Endothelial cell of umbilical vein (primary cell): ENCODE results near the gene SNED1. TPM values are rescaled to one million over a fixed set of nuclear protein-coding genes. Genes with fewer than 3 reads are reported as not detected.

Source experiments
- BruUV-seq: library from RNA; stranded (reverse); fragments of 400-500 nt; replicated peaks from 2 replicates; lab custom pipeline; 2021; lab: Mats Ljungman, UMichigan
- CTCF ChIA-PET: fragments of 300-600, 350-600 bp; sonication (Branson Sonifier 250); formaldehyde crosslinking; loops from one replicate; lab custom pipeline; 2021; ENCODE audit warnings: antibody characterized with exemption, inconsistent platforms; lab: Charles Lee
- POLR2A ChIA-PET: fragments of 300-600, 350-600 bp; sonication (Branson Sonifier 250); formaldehyde crosslinking; loops from one replicate; lab custom pipeline; 2021; ENCODE audit warnings: antibody characterized with exemption, inconsistent platforms; lab: Charles Lee
- DNase-seq: peaks from one replicate; pipeline ENCODE4 v3.0.0-alpha.2; 2011; ENCODE audit warnings: low read depth, low spot score
- FAIRE-seq: peaks from 2 replicates; lab custom pipeline; 2011; peaks lifted over from hg19 to GRCh38; lab: Jason Lieb, UNC
- H2AFZ ChIP-seq: 2 replicates; pipeline ENCODE4 v1.6.0; 2012; ENCODE audit warnings: low read depth, low read length, control low read depth, inconsistent platforms
- H3K27ac ChIP-seq: 2 replicates; pipeline ENCODE4 v1.5.1; 2011; ENCODE audit warnings: low read depth, mild to moderate bottlenecking, control low read depth, low read length, moderate library complexity; ENCODE audit not compliant: insufficient read depth
- H3K27me3 ChIP-seq, 2 experiments: 2 replicates each; pipeline versions ENCODE4 v1.6.0 to v1.6.1; 2011; ENCODE audit warnings: low read length in 2 of 2, mixed read lengths in 1 of 2; ENCODE audit not compliant: control insufficient read depth in 2 of 2, insufficient read depth in 2 of 2
- H3K36me3 ChIP-seq, 2 experiments: 2 replicates in 1 of 2; 3 replicates in 1 of 2; pipeline ENCODE4 v1.5.1; 2011; ENCODE audit warnings: low read length in 2 of 2, mild to moderate bottlenecking in 1 of 2, moderate library complexity in 1 of 2; ENCODE audit not compliant: control insufficient read depth in 2 of 2, insufficient read depth in 2 of 2; ENCODE audit errors: extremely low read depth in 1 of 2
- H3K4me1 ChIP-seq: 3 replicates; pipeline ENCODE4 v1.5.1; 2011; ENCODE audit warnings: mild to moderate bottlenecking, low read length; ENCODE audit not compliant: control insufficient read depth, insufficient read depth; ENCODE audit errors: extremely low read depth
- H3K4me2 ChIP-seq: 2 replicates; pipeline ENCODE4 v1.6.1; 2011; ENCODE audit warnings: low read length, control low read depth, mixed read lengths; ENCODE audit not compliant: insufficient read depth
- H3K4me3 ChIP-seq, 3 experiments: fragments of 200-600 bp in 1 of 3; sonication (generic), shearing (Covaris generic) in 1 of 3; replicated peaks in 1 of 3; 2 replicates each; pipeline ENCODE4 v1.5.1; 2011 to 2016; ENCODE audit warnings: control low read depth in 3 of 3, low read length in 3 of 3, mild to moderate bottlenecking in 2 of 3, inconsistent platforms in 1 of 3, low read depth in 1 of 3, moderate library complexity in 1 of 3; ENCODE audit not compliant: insufficient read depth in 1 of 3
- H3K79me2 ChIP-seq: 2 replicates; pipeline ENCODE4 v1.6.0; 2012; ENCODE audit warnings: low read length, inconsistent platforms; ENCODE audit not compliant: control insufficient read depth, insufficient read depth
- H3K9ac ChIP-seq: replicated peaks from 2 replicates; pipeline ENCODE3; 2011; ENCODE audit warnings: low read length, control low read depth; ENCODE audit not compliant: insufficient read depth; ENCODE audit errors: extremely low read depth
- H3K9me1 ChIP-seq: replicated peaks from 3 replicates; pipeline ENCODE4 v1.6.0; 2011; ENCODE audit warnings: mild to moderate bottlenecking, low read length; ENCODE audit not compliant: control insufficient read depth, insufficient read depth; ENCODE audit errors: extremely low read depth
- H3K9me3 ChIP-seq: replicated peaks from 2 replicates; pipeline ENCODE4 v1.5.1; 2012; ENCODE audit warnings: low read length, inconsistent platforms; ENCODE audit not compliant: control insufficient read depth, insufficient read depth
- H4K20me1 ChIP-seq: replicated peaks from 2 replicates; pipeline ENCODE3; 2011; ENCODE audit warnings: mild to moderate bottlenecking, low read length; ENCODE audit not compliant: control insufficient read depth, insufficient read depth; ENCODE audit errors: extremely low read depth
- EZH2 ChIP-seq: IDR thresholded peaks from 2 replicates; pipeline ENCODE4 v1.6.1; 2012; ENCODE audit warnings: borderline replicate concordance, low read depth, mild to moderate bottlenecking, moderate library complexity, low read length, inconsistent platforms; ENCODE audit not compliant: severe bottlenecking
- FOS ChIP-seq: IDR thresholded peaks from 2 replicates; pipeline ENCODE4 v1.6.1; 2011; ENCODE audit warnings: mild to moderate bottlenecking, low read length, moderate library complexity, borderline replicate concordance; ENCODE audit not compliant: insufficient read depth
- GATA2 ChIP-seq: IDR thresholded peaks from 2 replicates; pipeline ENCODE4 v1.7.0; 2011; ENCODE audit warnings: low read depth, mild to moderate bottlenecking, moderate library complexity, mixed read lengths, low read length; ENCODE audit not compliant: insufficient read length, insufficient read depth
- JUN ChIP-seq: IDR thresholded peaks from 2 replicates; pipeline ENCODE4 v1.6.1; 2011; ENCODE audit warnings: borderline replicate concordance, low read depth; ENCODE audit not compliant: insufficient read length, insufficient read depth
- MYC ChIP-seq: IDR thresholded peaks from one replicate; pipeline ENCODE4 v1.6.1; 2011; ENCODE audit warnings: mild to moderate bottlenecking, low read depth, low read length
- POLR2A ChIP-seq: IDR thresholded peaks from 2 replicates; pipeline ENCODE4 v1.6.1; 2012; ENCODE audit warnings: low read depth, mild to moderate bottlenecking, control low read depth, low read length
- POLR2AphosphoS5 ChIP-seq: IDR thresholded peaks from 2 replicates; pipeline ENCODE4 v1.6.1; 2012; ENCODE audit warnings: low read depth, mild to moderate bottlenecking, control low read depth, low read length, moderate library complexity; ENCODE audit not compliant: insufficient read depth
- dilution Hi-C: fragments of 300-500 bp; cut with MboI; formaldehyde crosslinking; loops from one replicate; pipeline ENCODE4 v1.15.0; 2019; ENCODE audit warnings: low sequenced_read_pairs; ENCODE audit not compliant: extremely low pct_ligation_motif_present
- intact Hi-C: fragments of 100-400 bp; cut with micrococcal nuclease; formaldehyde crosslinking; loops from one replicate; pipeline ENCODE4 v1.10.0; 2022
- polyA plus RNA-seq, 4 experiments: library from polyadenylated mRNA; depleted of rRNA in 3 of 4; stranded (reverse) in 3 of 4; unstranded in 1 of 4; fragments of >200 nt; gene quantifications; 2 replicates each; pipeline versions ENCODE4 v1.2.1 to v1.2.3, GENCODE V29; 2011 to 2012; ENCODE audit warnings: missing spikeins in 1 of 4
- total RNA-seq: library from RNA; stranded (reverse); gene quantifications from 2 replicates; pipeline ENCODE4 v1.2.3, GENCODE V29; 2021
- TF ChIP-seq, protein P1 (sequence below), 2 donors: IDR thresholded peaks; 1 replicate in 1 of 2; 2 replicates in 1 of 2; pipeline ENCODE4 v1.5.1; 2011; ENCODE audit warnings: low read length in 2 of 2, mild to moderate bottlenecking in 2 of 2, moderate library complexity in 2 of 2, control low read depth in 1 of 2, inconsistent platforms in 1 of 2, low read depth in 1 of 2; ENCODE audit not compliant: insufficient read depth in 1 of 2; ENCODE audit errors: extremely low read depth in 1 of 2
- TF ChIP-seq, protein P2 (sequence below): IDR thresholded peaks from 2 replicates; pipeline ENCODE4 v1.6.1; 2011; ENCODE audit not compliant: insufficient read depth, insufficient read length

SNED1 gene
- total and polyA plus RNA-seq, 2 donors (not counting 3 experiments of a cell fraction or from before 2014, with no cell fraction given) = 14.1 to 17.2 TPM

- CTCF ChIA-PET = no interaction called here
- no peak for FAIRE-seq
- DNase-seq = no peak
- Histone ChIP-seq H3K4me2 (no peak overlapping the region), H3K79me2 (peaks cover 22% of the 10 kb centered on the region), H2AFZ (no peak overlapping the region), H3K27me3 (no peaks in the 10 kb centered on the region), H3K4me3 (no peak overlapping the region), H3K9me1 (no peaks in the 10 kb centered on the region), H3K9ac (no peak overlapping the region), H4K20me1 (no peaks in the 10 kb centered on the region), H3K36me3 (peaks cover 9% of the 10 kb centered on the region in 2 experiments), H3K27ac (no peak overlapping the region), H3K4me1 (peaks cover 7% of the 10 kb centered on the region), H3K9me3 (no peaks in the 10 kb centered on the region)
- no TSS peak for BruUV-seq
- POLR2A ChIA-PET = no interaction called here
- TF ChIP-seq GATA2 = no peak
- no peak for TF ChIP-seq EZH2
- TF ChIP-seq, protein P1, sequence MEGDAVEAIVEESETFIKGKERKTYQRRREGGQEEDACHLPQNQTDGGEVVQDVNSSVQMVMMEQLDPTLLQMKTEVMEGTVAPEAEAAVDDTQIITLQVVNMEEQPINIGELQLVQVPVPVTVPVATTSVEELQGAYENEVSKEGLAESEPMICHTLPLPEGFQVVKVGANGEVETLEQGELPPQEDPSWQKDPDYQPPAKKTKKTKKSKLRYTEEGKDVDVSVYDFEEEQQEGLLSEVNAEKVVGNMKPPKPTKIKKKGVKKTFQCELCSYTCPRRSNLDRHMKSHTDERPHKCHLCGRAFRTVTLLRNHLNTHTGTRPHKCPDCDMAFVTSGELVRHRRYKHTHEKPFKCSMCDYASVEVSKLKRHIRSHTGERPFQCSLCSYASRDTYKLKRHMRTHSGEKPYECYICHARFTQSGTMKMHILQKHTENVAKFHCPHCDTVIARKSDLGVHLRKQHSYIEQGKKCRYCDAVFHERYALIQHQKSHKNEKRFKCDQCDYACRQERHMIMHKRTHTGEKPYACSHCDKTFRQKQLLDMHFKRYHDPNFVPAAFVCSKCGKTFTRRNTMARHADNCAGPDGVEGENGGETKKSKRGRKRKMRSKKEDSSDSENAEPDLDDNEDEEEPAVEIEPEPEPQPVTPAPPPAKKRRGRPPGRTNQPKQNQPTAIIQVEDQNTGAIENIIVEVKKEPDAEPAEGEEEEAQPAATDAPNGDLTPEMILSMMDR (IDR thresholded peaks at IDR 0.05; ENCODE audit: extremely low read depth in 1 of 2, insufficient read depth in 1 of 2, low read depth in 1 of 2, low read length in 2 of 2) = no peak
- no peak for TF ChIP-seq FOS
- no peak for TF ChIP-seq JUN
- TF ChIP-seq POLR2A = no peak
- TF ChIP-seq, protein P2, sequence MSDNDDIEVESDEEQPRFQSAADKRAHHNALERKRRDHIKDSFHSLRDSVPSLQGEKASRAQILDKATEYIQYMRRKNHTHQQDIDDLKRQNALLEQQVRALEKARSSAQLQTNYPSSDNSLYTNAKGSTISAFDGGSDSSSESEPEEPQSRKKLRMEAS = no peak
- TF ChIP-seq POLR2AphosphoS5 = no peak
- TF ChIP-seq MYC = no peak
- dilution Hi-C loops (no loop called here), intact Hi-C loops (no loop called here)
Observed at GRCh38 chr2:241096979-241097378, 98.6 kb downstream of the SNED1 start.
